Activated naive CD4-positive, alpha-beta T cell (primary cell): ENCODE data around the gene LDLRAD3.
"Not testable (repeated sequence)": the region's sequence is repeated elsewhere in the genome, so short reads cannot be mapped to it uniquely, and the experiment has no call there.

Experiments
- DNase-seq, 4 experiments: peaks; one replicate each; lab custom pipeline; 2025; lab: John Stamatoyannopoulos, UW

LDLRAD3 gene

GRCh38 chr11:35995681-35996271, 51.9 kb downstream of the LDLRAD3 start:
- no peak for DNase-seq

GRCh38 chr11:35997902-35998520, 54.1 kb downstream of the LDLRAD3 start:
- no peak for DNase-seq

GRCh38 chr11:35998634-35999033, 54.8 kb downstream of the LDLRAD3 start:
- DNase-seq, result no peak

GRCh38 chr11:36000616-36001190, 56.8 kb downstream of the LDLRAD3 start:
- DNase-seq, result no peak

GRCh38 chr11:36002196-36002595, 58.3 kb downstream of the LDLRAD3 start:
- DNase-seq, result no peak

- DNase-seq, result no peak
Measured at GRCh38 chr11:36002796-36003195, 58.9 kb downstream of the LDLRAD3 start.

GRCh38 chr11:36006556-36006955, 62.7 kb downstream of the LDLRAD3 start:
- no peak for DNase-seq

GRCh38 chr11:36007127-36007655, 63.3 kb downstream of the LDLRAD3 start:
- DNase-seq, result no peak

GRCh38 chr11:36008584-36008983, 64.7 kb downstream of the LDLRAD3 start:
- no peak for DNase-seq

- no peak for DNase-seq
Measured at GRCh38 chr11:36009473-36009872, 65.6 kb downstream of the LDLRAD3 start.

- no peak for DNase-seq
Measured at GRCh38 chr11:36010010-36010740, 66.3 kb downstream of the LDLRAD3 start.

- DNase-seq, result no peak
Measured at GRCh38 chr11:36011574-36011973, 67.7 kb downstream of the LDLRAD3 start.

- no peak for DNase-seq
Measured at GRCh38 chr11:36012455-36012854, 68.6 kb downstream of the LDLRAD3 start.

- DNase-seq, result no peak
Measured at GRCh38 chr11:36012979-36013378, 69.1 kb downstream of the LDLRAD3 start.

GRCh38 chr11:36013446-36013845, 69.6 kb downstream of the LDLRAD3 start:
- not testable (repeated sequence) for DNase-seq

GRCh38 chr11:36013950-36014897, 70.4 kb downstream of the LDLRAD3 start:
- DNase-seq, result no peak

- DNase-seq, result no peak
Measured at GRCh38 chr11:36014898-36015665, 71.2 kb downstream of the LDLRAD3 start.

GRCh38 chr11:36015799-36016198, 71.9 kb downstream of the LDLRAD3 start:
- DNase-seq, result no peak

- DNase-seq, result no peak
Measured at GRCh38 chr11:36016263-36016662, 72.4 kb downstream of the LDLRAD3 start.

- no peak for DNase-seq
Measured at GRCh38 chr11:36016709-36017108, 72.8 kb downstream of the LDLRAD3 start.
